Stomach (tissue), 9 donors: ENCODE measurements around the gene RFFL. TPM values are rescaled to one million over a fixed set of nuclear protein-coding genes. Genes with fewer than 3 reads are reported as not detected.

Source experiments
- DNase-seq, 2 donors: peaks; one replicate each; pipeline versions ENCODE4 v3.0.0 to v3.0.0-alpha.2; 2013 to 2019
- H3K27ac ChIP-seq, 5 donors: fragments of 200-600 bp in 4 of 5; sonication (generic) in 4 of 5; one replicate each; pipeline ENCODE4 v1.5.1; 2013 to 2019; ENCODE audit warnings: mild to moderate bottlenecking in 1 of 5, moderate library complexity in 1 of 5
- H3K27me3 ChIP-seq, 3 donors: fragments of 200-600 bp; sonication (generic); one replicate each; pipeline ENCODE4 v1.5.1; 2017 to 2019; ENCODE audit warnings: mixed run types in 1 of 3
- H3K36me3 ChIP-seq, 4 donors: fragments of 200-600 bp; sonication (generic); 1 replicate in 3 of 4; 2 replicates in 1 of 4; pipeline ENCODE4 v1.5.1; 2016 to 2019
- H3K4me1 ChIP-seq, 4 donors: fragments of 200-600 bp; sonication (generic); one replicate each; pipeline ENCODE4 v1.5.1; 2016 to 2019
- H3K4me3 ChIP-seq, 4 donors: fragments of 200-600 bp; sonication (generic) in 3 of 4; one replicate each; pipeline ENCODE4 v1.5.1; 2016 to 2019; ENCODE audit warnings: mild to moderate bottlenecking in 1 of 4
- H3K9me3 ChIP-seq, 4 donors: fragments of 200-600 bp; sonication (generic); one replicate each; pipeline ENCODE4 v1.5.1; 2016 to 2019
- CTCF ChIP-seq, 7 experiments: fragments of 450-650 bp in 4 of 7; fragments of 200-600 bp in 3 of 7; sonication (generic) in 3 of 7; IDR thresholded peaks; one replicate each; pipeline ENCODE4 v1.5.1; 2016 to 2019; ENCODE audit warnings: antibody characterized with exemption in 7 of 7, control low read depth in 2 of 7, mild to moderate bottlenecking in 1 of 7
- EP300 ChIP-seq: sonication (generic); formaldehyde crosslinking; IDR thresholded peaks from one replicate; pipeline ENCODE4 v1.6.1; 2017; ENCODE audit warnings: antibody characterized with exemption
- POLR2A ChIP-seq, 4 donors: fragments of 450-650 bp; IDR thresholded peaks; one replicate each; pipeline ENCODE4 v1.6.1; 2016; ENCODE audit warnings: antibody characterized with exemption in 4 of 4, control low read depth in 2 of 4, mild to moderate bottlenecking in 1 of 4, moderate library complexity in 1 of 4
- POLR2AphosphoS5 ChIP-seq, 3 donors: sonication (generic); formaldehyde crosslinking; IDR thresholded peaks; one replicate each; pipeline ENCODE4 v1.6.1; 2016; ENCODE audit warnings: antibody characterized with exemption in 3 of 3
- WGBS, 5 donors: extraction: QIAGEN DNeasy Blood & Tissue Kit in 3 of 5; methylation state at CpG; one replicate each; pipeline versions ENCODE4 v1.1.5 to v1.1.7; 2013 to 2018; 5-methylcytosine and 5-hydroxymethylcytosine counted together
- intact Hi-C: fragments of 100-400 bp; cut with DNase I; formaldehyde crosslinking; loops from one replicate; pipeline ENCODE4 v1.15.1; 2023; ENCODE audit warnings: low total_unique reads
- polyA plus RNA-seq, 3 donors: library from polyadenylated mRNA; stranded (reverse); fragments of 200-250 nt; gene quantifications; one replicate each; pipeline ENCODE4 v1.2.3, GENCODE V29; 2013
- total RNA-seq, 5 donors: library from RNA; depleted of rRNA; stranded (reverse); fragments of >200 nt; gene quantifications; one replicate each; pipeline versions ENCODE4 v1.1.0 to v1.2.3, GENCODE V29; 2014 to 2016
- donor health status: healthy with polysubstance abuse.
- donor health status: Bipolar disorder and iron deficiency.
- donor health status: healthy.

The RFFL gene
- total and polyA plus RNA-seq, 8 donors, result 6.2 to 31.0 (median 13.1) TPM

- intact Hi-C loops, result no loop called here
- DNase-seq, result peak; percentile 94 to 96
- H3K9me3 ChIP-seq, result no peaks in the 10 kb centered on the region
- peak overlapping the region; percentile 91 to 99 (median 95) for H3K27ac ChIP-seq
- TF ChIP-seq POLR2A (IDR thresholded peaks at IDR 0.05) (no peak), POLR2AphosphoS5 (IDR thresholded peaks at IDR 0.05) (peak in 1 of 3 donors; percentile 53), CTCF (IDR thresholded peaks at IDR 0.05) (peak in 4 of 7 experiments; percentile 76 to 91 (median 80)), EP300 (no peak)
- H3K4me3 ChIP-seq, result peak overlapping the region; percentile 79 to 92 (median 89)
- H3K27me3 ChIP-seq, result no peaks in the 10 kb centered on the region
- H3K36me3 ChIP-seq, result no peaks in the 10 kb centered on the region
- peaks cover 14 to 46% (median 42%) of the 10 kb centered on the region in 4 donors for H3K4me1 ChIP-seq
- WGBS, 5 donors, result 0% methylated on average over 1 to 79 of the region's 80 CpGs; no CpG with 5 or more reads in 1 of the 5 donors
Measured at GRCh38 chr17:35088881-35089585, 25.5 kb upstream of the RFFL start.

- H3K4me1 ChIP-seq, result peaks cover 14 to 53% (median 42%) of the 10 kb centered on the region in 4 donors
- DNase-seq, result peak; percentile 54 to 78
- H3K9me3 ChIP-seq, result no peaks in the 10 kb centered on the region
- peak overlapping the region; percentile 79 to 92 (median 89) for H3K4me3 ChIP-seq
- WGBS, 5 donors, result 0 to 1% (median 0%) methylated on average over 25 to 26 of the region's 26 CpGs
- no peaks in the 10 kb centered on the region for H3K36me3 ChIP-seq
- intact Hi-C loops, result no loop called here
- H3K27ac ChIP-seq, result peak overlapping the region; percentile 91 to 99 (median 95)
- no peaks in the 10 kb centered on the region for H3K27me3 ChIP-seq
- TF ChIP-seq CTCF (IDR thresholded peaks at IDR 0.05) (peak in 1 of 7 experiments; percentile 12), EP300 (no peak)
Measured at GRCh38 chr17:35088356-35088880, 24.9 kb upstream of the RFFL start.

- no peaks in the 10 kb centered on the region for H3K9me3 ChIP-seq
- no peaks in the 10 kb centered on the region for H3K36me3 ChIP-seq
- WGBS, 5 donors, result 4 to 15% (median 9%) methylated on average over 9 of the region's 9 CpGs
- H3K27ac ChIP-seq, result peak overlapping the region; percentile 91 to 99 (median 95)
- DNase-seq, result peak; percentile 58 to 88
- peak in 1 of 3 donors; percentile 55 for TF ChIP-seq POLR2AphosphoS5 (IDR thresholded peaks at IDR 0.05)
- TF ChIP-seq CTCF (IDR thresholded peaks at IDR 0.05), result no peak
- intact Hi-C loops, result no loop called here
- H3K4me1 ChIP-seq, result peaks cover 14 to 58% (median 42%) of the 10 kb centered on the region in 4 donors
- peak overlapping the region; percentile 79 to 92 (median 89) for H3K4me3 ChIP-seq
- no peaks in the 10 kb centered on the region for H3K27me3 ChIP-seq
Measured at GRCh38 chr17:35087731-35088355, 24.3 kb upstream of the RFFL start.

GRCh38 chr17:35086931-35087573 is 23.5 kb upstream of the RFFL start:
- peaks cover 14 to 66% (median 48%) of the 10 kb centered on the region in 4 donors for H3K4me1 ChIP-seq
- H3K9me3 ChIP-seq, result no peaks in the 10 kb centered on the region
- H3K27ac ChIP-seq, result peak overlapping the region; percentile 48 to 99 (median 93)
- H3K36me3 ChIP-seq, result no peaks in the 10 kb centered on the region
- H3K4me3 ChIP-seq, result peak overlapping the region in 2 of 4 donors; percentile 86 to 92
- TF ChIP-seq EP300 (no peak), POLR2AphosphoS5 (IDR thresholded peaks at IDR 0.05) (no peak), CTCF (IDR thresholded peaks at IDR 0.05) (no peak), POLR2A (IDR thresholded peaks at IDR 0.05) (no peak)
- no peaks in the 10 kb centered on the region for H3K27me3 ChIP-seq
- WGBS, 5 donors, result 67 to 77% (median 74%) methylated on average over 8 of the region's 8 CpGs
- intact Hi-C loops, result no loop called here
- DNase-seq, result peak in 1 of 2 donors; percentile 44
